ENCODE results near the gene FAM131C. TPM values are rescaled to one million over a fixed set of nuclear protein-coding genes. Genes with fewer than 3 reads are reported as not detected.
A peak's percentile ranks its signal among the peaks of the same experiment; 100 is the strongest.

The FAM131C gene
- total and polyA plus RNA-seq, 2 experiments from 2014 or later, result 0.71 to 1.3 TPM

DNA sequence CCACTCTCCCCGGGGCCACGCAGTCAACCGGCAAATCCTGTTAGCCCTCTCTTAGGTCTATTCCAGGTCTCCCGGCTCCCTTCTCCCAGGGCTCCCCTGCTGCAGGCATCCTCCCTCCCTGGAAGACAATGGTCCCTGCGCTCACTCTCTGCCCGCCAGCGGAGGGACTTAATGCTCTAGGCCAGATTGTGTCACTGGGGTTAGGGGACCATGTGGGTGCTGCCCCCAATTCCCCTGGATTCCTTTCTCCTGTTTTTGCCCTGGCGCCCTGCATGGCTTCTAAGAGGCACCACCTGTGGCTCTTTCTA lies 8.2 kb downstream of the FAM131C start:
- Histone ChIP-seq H3K4me3 (no peak overlapping the region), H3K36me3 (ENCODE audit: insufficient read depth) (no peaks in the 10 kb centered on the region), H3K27ac (ENCODE audit: low read depth) (no peak overlapping the region), H3K27me3 (ENCODE audit: insufficient read depth) (no peaks in the 10 kb centered on the region), H3F3A (replicated peaks; ENCODE audit: low read depth) (no peaks in the 10 kb centered on the region), H2AFZ (no peak overlapping the region), H3K79me2 (replicated peaks; ENCODE audit: insufficient read depth) (no peaks in the 10 kb centered on the region), H4K20me1 (replicated peaks; ENCODE audit: insufficient read depth) (no peaks in the 10 kb centered on the region), H3K4me1 (ENCODE audit: insufficient read depth) (no peaks in the 10 kb centered on the region; the same call in 1 of the 2 replicates), H3K4me2 (no peak overlapping the region), H3K9me2 (ENCODE audit: insufficient read depth) (no peaks in the 10 kb centered on the region)
- Mint-ChIP-seq H3K4me1 (peaks cover 36% of the 10 kb centered on the region), H3K9me3 (no peaks in the 10 kb centered on the region), H3K27ac (no peak overlapping the region), H3K4me3 (no peak overlapping the region), H3K27me3 (ENCODE audit: insufficient read depth, low read depth, poor library complexity) (peaks cover 15% of the 10 kb centered on the region), H3K36me3 (ENCODE audit: low read depth) (no peaks in the 10 kb centered on the region)
- TF ChIP-seq CREB1 (CRISPR knock-in tag; IDR thresholded peaks at IDR 0.05; ENCODE audit: low read depth), result no peak
- no peak for TF ChIP-seq JUNB (IDR thresholded peaks at IDR 0.05; ENCODE audit: unreplicated experiment)
- TF ChIP-seq, protein P1, sequence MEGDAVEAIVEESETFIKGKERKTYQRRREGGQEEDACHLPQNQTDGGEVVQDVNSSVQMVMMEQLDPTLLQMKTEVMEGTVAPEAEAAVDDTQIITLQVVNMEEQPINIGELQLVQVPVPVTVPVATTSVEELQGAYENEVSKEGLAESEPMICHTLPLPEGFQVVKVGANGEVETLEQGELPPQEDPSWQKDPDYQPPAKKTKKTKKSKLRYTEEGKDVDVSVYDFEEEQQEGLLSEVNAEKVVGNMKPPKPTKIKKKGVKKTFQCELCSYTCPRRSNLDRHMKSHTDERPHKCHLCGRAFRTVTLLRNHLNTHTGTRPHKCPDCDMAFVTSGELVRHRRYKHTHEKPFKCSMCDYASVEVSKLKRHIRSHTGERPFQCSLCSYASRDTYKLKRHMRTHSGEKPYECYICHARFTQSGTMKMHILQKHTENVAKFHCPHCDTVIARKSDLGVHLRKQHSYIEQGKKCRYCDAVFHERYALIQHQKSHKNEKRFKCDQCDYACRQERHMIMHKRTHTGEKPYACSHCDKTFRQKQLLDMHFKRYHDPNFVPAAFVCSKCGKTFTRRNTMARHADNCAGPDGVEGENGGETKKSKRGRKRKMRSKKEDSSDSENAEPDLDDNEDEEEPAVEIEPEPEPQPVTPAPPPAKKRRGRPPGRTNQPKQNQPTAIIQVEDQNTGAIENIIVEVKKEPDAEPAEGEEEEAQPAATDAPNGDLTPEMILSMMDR (conservative IDR thresholded peaks at IDR 0.05; ENCODE audit: low read depth in 2 of 2), result no peak
- TF ChIP-seq, protein P2, sequence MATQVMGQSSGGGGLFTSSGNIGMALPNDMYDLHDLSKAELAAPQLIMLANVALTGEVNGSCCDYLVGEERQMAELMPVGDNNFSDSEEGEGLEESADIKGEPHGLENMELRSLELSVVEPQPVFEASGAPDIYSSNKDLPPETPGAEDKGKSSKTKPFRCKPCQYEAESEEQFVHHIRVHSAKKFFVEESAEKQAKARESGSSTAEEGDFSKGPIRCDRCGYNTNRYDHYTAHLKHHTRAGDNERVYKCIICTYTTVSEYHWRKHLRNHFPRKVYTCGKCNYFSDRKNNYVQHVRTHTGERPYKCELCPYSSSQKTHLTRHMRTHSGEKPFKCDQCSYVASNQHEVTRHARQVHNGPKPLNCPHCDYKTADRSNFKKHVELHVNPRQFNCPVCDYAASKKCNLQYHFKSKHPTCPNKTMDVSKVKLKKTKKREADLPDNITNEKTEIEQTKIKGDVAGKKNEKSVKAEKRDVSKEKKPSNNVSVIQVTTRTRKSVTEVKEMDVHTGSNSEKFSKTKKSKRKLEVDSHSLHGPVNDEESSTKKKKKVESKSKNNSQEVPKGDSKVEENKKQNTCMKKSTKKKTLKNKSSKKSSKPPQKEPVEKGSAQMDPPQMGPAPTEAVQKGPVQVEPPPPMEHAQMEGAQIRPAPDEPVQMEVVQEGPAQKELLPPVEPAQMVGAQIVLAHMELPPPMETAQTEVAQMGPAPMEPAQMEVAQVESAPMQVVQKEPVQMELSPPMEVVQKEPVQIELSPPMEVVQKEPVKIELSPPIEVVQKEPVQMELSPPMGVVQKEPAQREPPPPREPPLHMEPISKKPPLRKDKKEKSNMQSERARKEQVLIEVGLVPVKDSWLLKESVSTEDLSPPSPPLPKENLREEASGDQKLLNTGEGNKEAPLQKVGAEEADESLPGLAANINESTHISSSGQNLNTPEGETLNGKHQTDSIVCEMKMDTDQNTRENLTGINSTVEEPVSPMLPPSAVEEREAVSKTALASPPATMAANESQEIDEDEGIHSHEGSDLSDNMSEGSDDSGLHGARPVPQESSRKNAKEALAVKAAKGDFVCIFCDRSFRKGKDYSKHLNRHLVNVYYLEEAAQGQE (IDR thresholded peaks at IDR 0.05; ENCODE audit: unreplicated experiment), result no peak
- no peak for TF ChIP-seq STAT1 (IDR thresholded peaks at IDR 0.05; ENCODE audit: unreplicated experiment)
- TF ChIP-seq EZH2phosphoT487 (IDR thresholded peaks at IDR 0.05; ENCODE audit: unreplicated experiment), result no peak
- TF ChIP-seq, protein P3, sequence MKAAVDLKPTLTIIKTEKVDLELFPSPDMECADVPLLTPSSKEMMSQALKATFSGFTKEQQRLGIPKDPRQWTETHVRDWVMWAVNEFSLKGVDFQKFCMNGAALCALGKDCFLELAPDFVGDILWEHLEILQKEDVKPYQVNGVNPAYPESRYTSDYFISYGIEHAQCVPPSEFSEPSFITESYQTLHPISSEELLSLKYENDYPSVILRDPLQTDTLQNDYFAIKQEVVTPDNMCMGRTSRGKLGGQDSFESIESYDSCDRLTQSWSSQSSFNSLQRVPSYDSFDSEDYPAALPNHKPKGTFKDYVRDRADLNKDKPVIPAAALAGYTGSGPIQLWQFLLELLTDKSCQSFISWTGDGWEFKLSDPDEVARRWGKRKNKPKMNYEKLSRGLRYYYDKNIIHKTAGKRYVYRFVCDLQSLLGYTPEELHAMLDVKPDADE (IDR thresholded peaks at IDR 0.05), result no peak
- no peak for TF ChIP-seq EZH2 (IDR thresholded peaks at IDR 0.05; ENCODE audit: low read depth, unreplicated experiment)
- no peak for TF ChIP-seq ZNF114 (CRISPR knock-in tag; IDR thresholded peaks at IDR 0.05)
- TF ChIP-seq ZNF331 (CRISPR knock-in tag; IDR thresholded peaks at IDR 0.05; ENCODE audit: low read depth), result no peak
- TF ChIP-seq NANOG (IDR thresholded peaks at IDR 0.05; ENCODE audit: borderline replicate concordance), result no peak
- TF ChIP-seq, protein P4, sequence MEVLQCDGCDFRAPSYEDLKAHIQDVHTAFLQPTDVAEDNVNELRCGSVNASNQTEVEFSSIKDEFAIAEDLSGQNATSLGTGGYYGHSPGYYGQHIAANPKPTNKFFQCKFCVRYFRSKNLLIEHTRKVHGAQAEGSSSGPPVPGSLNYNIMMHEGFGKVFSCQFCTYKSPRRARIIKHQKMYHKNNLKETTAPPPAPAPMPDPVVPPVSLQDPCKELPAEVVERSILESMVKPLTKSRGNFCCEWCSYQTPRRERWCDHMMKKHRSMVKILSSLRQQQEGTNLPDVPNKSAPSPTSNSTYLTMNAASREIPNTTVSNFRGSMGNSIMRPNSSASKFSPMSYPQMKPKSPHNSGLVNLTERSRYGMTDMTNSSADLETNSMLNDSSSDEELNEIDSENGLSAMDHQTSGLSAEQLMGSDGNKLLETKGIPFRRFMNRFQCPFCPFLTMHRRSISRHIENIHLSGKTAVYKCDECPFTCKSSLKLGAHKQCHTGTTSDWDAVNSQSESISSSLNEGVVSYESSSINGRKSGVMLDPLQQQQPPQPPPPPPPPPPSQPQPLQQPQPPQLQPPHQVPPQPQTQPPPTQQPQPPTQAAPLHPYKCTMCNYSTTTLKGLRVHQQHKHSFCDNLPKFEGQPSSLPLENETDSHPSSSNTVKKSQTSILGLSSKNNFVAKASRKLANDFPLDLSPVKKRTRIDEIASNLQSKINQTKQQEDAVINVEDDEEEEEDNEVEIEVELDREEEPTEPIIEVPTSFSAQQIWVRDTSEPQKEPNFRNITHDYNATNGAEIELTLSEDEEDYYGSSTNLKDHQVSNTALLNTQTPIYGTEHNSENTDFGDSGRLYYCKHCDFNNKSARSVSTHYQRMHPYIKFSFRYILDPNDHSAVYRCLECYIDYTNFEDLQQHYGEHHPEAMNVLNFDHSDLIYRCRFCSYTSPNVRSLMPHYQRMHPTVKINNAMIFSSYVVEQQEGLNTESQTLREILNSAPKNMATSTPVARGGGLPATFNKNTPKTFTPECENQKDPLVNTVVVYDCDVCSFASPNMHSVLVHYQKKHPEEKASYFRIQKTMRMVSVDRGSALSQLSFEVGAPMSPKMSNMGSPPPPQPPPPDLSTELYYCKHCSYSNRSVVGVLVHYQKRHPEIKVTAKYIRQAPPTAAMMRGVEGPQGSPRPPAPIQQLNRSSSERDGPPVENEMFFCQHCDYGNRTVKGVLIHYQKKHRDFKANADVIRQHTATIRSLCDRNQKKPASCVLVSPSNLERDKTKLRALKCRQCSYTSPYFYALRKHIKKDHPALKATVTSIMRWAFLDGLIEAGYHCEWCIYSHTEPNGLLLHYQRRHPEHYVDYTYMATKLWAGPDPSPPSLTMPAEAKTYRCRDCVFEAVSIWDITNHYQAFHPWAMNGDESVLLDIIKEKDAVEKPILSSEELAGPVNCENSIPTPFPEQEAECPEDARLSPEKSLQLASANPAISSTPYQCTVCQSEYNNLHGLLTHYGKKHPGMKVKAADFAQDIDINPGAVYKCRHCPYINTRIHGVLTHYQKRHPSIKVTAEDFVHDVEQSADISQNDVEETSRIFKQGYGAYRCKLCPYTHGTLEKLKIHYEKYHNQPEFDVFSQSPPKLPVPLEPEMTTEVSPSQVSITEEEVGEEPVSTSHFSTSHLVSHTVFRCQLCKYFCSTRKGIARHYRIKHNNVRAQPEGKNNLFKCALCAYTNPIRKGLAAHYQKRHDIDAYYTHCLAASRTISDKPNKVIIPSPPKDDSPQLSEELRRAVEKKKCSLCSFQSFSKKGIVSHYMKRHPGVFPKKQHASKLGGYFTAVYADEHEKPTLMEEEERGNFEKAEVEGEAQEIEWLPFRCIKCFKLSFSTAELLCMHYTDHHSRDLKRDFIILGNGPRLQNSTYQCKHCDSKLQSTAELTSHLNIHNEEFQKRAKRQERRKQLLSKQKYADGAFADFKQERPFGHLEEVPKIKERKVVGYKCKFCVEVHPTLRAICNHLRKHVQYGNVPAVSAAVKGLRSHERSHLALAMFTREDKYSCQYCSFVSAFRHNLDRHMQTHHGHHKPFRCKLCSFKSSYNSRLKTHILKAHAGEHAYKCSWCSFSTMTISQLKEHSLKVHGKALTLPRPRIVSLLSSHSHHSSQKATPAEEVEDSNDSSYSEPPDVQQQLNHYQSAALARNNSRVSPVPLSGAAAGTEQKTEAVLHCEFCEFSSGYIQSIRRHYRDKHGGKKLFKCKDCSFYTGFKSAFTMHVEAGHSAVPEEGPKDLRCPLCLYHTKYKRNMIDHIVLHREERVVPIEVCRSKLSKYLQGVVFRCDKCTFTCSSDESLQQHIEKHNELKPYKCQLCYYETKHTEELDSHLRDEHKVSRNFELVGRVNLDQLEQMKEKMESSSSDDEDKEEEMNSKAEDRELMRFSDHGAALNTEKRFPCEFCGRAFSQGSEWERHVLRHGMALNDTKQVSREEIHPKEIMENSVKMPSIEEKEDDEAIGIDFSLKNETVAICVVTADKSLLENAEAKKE (CRISPR knock-in tag; IDR thresholded peaks at IDR 0.05), result no peak
- no peak for TF ChIP-seq POLR2AphosphoS5 (IDR thresholded peaks at IDR 0.05; ENCODE audit: low read depth)
- ATAC-seq (peak; percentile 32), DNase-seq (ENCODE audit: low spot score) (no peak)

Data from GM23338 (cell line).